IMR-90 (cell line): ENCODE data around the gene EPSTI1. TPM values are rescaled to one million over a fixed set of nuclear protein-coding genes. Genes with fewer than 3 reads are reported as not detected.

Experiments
- ATAC-seq: fragments of 200-7000 bp; cut with Tn5 transposase; 2 replicates; pipeline ENCODE4 v1.9.1; 2020; ENCODE audit warnings: low read depth, mild to moderate bottlenecking, moderate library complexity
- BruUV-seq: library from RNA; stranded (reverse); fragments of 400-500 nt; replicated peaks from 2 replicates; lab custom pipeline; 2021; lab: Mats Ljungman, UMichigan
- CTCF ChIA-PET: fragments of 300-600 bp; formaldehyde crosslinking; extraction: SDS; loops from one replicate; lab custom pipeline; 2021; ENCODE audit warnings: antibody characterized with exemption; lab: Yijun Ruan, JAX
- POLR2A ChIA-PET: fragments of 300-600 bp; sonication (Branson Sonifier 250); formaldehyde crosslinking; loops from one replicate; lab custom pipeline; 2022; ENCODE audit warnings: antibody characterized with exemption; ENCODE audit not compliant: unreplicated experiment; lab: Charles Lee
- DNase-seq: peaks from one replicate; pipeline ENCODE4 v3.0.0; 2013
- H2AFZ ChIP-seq: replicated peaks from 2 replicates; pipeline ENCODE3; 2013; ENCODE audit warnings: low read length, mild to moderate bottlenecking; ENCODE audit not compliant: poor library complexity
- H2AK5ac ChIP-seq: 2 replicates; pipeline ENCODE4 v1.6.1; 2013; ENCODE audit warnings: low read depth, low read length, inconsistent platforms
- H2AK9ac ChIP-seq: replicated peaks from 2 replicates; pipeline ENCODE3; 2013; ENCODE audit warnings: mild to moderate bottlenecking, low read depth, low read length, moderate library complexity; ENCODE audit not compliant: poor library complexity
- H2BK120ac ChIP-seq: 2 replicates; pipeline ENCODE4 v1.6.1; 2013; ENCODE audit warnings: low read depth, low read length, inconsistent platforms
- H2BK15ac ChIP-seq: 3 replicates; pipeline ENCODE4 v1.6.1; 2013; ENCODE audit warnings: low read depth, low read length, inconsistent platforms
- H2BK20ac ChIP-seq: 2 replicates; pipeline ENCODE4 v1.6.1; 2013; ENCODE audit warnings: low read depth, mild to moderate bottlenecking, inconsistent platforms, low read length, moderate library complexity
- H2BK5ac ChIP-seq: 2 replicates; pipeline ENCODE4 v1.6.1; 2013; ENCODE audit warnings: mild to moderate bottlenecking, low read depth, low read length, inconsistent platforms; ENCODE audit not compliant: poor library complexity, severe bottlenecking
- H3K14ac ChIP-seq: replicated peaks from 2 replicates; pipeline ENCODE4 v1.6.1; 2013; ENCODE audit warnings: low read depth, low read length, inconsistent platforms
- H3K18ac ChIP-seq: 2 replicates; pipeline ENCODE4 v1.6.1; 2013; ENCODE audit warnings: low read depth, low read length, control low read depth
- H3K23ac ChIP-seq: 2 replicates; pipeline ENCODE4 v1.6.1; 2013; ENCODE audit warnings: low read depth, low read length, inconsistent platforms
- H3K27ac ChIP-seq: 2 replicates; pipeline ENCODE4 v1.5.1; 2013; ENCODE audit warnings: mild to moderate bottlenecking, control low read depth, low read length; ENCODE audit not compliant: insufficient read depth
- H3K27me3 ChIP-seq: 2 replicates; pipeline ENCODE4 v1.6.1; 2013; ENCODE audit warnings: low read length; ENCODE audit not compliant: control insufficient read depth, insufficient read depth
- H3K36me3 ChIP-seq: 2 replicates; pipeline ENCODE4 v1.6.1; 2013; ENCODE audit warnings: low read length, mixed read lengths; ENCODE audit not compliant: control insufficient read depth, insufficient read depth
- H3K4ac ChIP-seq: 2 replicates; pipeline ENCODE4 v1.6.1; 2013; ENCODE audit warnings: low read depth, low read length, inconsistent platforms
- H3K4me1 ChIP-seq: 2 replicates; pipeline ENCODE4 v1.6.1; 2013; ENCODE audit warnings: low read length, mixed read lengths; ENCODE audit not compliant: control insufficient read depth, insufficient read depth
- H3K4me2 ChIP-seq: 2 replicates; pipeline ENCODE4 v1.6.1; 2013; ENCODE audit warnings: low read depth, mild to moderate bottlenecking, control low read depth, low read length, moderate library complexity
- H3K4me3 ChIP-seq: 2 replicates; pipeline ENCODE4 v1.5.1; 2013; ENCODE audit warnings: low read depth, mild to moderate bottlenecking, control low read depth, low read length, moderate library complexity; ENCODE audit not compliant: insufficient read depth
- H3K56ac ChIP-seq: 2 replicates; pipeline ENCODE4 v1.6.1; 2013; ENCODE audit warnings: low read length, inconsistent platforms; ENCODE audit not compliant: insufficient read depth; ENCODE audit errors: extremely low read depth
- H3K79me1 ChIP-seq, 2 experiments: 2 replicates each; pipeline ENCODE4 v1.6.1; 2013; ENCODE audit warnings: low read length in 2 of 2, inconsistent platforms in 1 of 2, low read depth in 1 of 2
- H3K9ac ChIP-seq: 2 replicates; pipeline ENCODE4 v1.6.1; 2013; ENCODE audit warnings: low read depth, low read length, control low read depth
- H3K9me1 ChIP-seq: 2 replicates; pipeline ENCODE4 v1.6.1; 2013; ENCODE audit warnings: low read length, inconsistent platforms; ENCODE audit not compliant: insufficient read depth
- H3K9me3 ChIP-seq: 2 replicates; pipeline ENCODE4 v1.6.1; 2013; ENCODE audit warnings: low read length; ENCODE audit not compliant: control insufficient read depth, insufficient read depth
- H4K20me1 ChIP-seq: 2 replicates; pipeline ENCODE4 v1.6.1; 2013; ENCODE audit warnings: low read length, inconsistent platforms; ENCODE audit not compliant: insufficient read depth
- H4K5ac ChIP-seq: 2 replicates; pipeline ENCODE4 v1.6.1; 2013; ENCODE audit warnings: mild to moderate bottlenecking, low read depth, low read length, control low read depth
- H4K8ac ChIP-seq, 2 experiments: 2 replicates each; pipeline ENCODE4 v1.6.1; 2013; ENCODE audit warnings: low read depth in 2 of 2, low read length in 2 of 2, control low read depth in 1 of 2, inconsistent platforms in 1 of 2
- H4K91ac ChIP-seq: 2 replicates; pipeline ENCODE4 v1.6.1; 2013; ENCODE audit warnings: low read depth, low read length, inconsistent platforms; ENCODE audit not compliant: insufficient read depth
- BHLHE40 ChIP-seq: fragments of 150-350 bp; IDR thresholded peaks from 2 replicates; pipeline ENCODE4 v1.6.1; 2016; ENCODE audit warnings: mild to moderate bottlenecking, low read depth, low read length
- CEBPB ChIP-seq: IDR thresholded peaks from 2 replicates; pipeline ENCODE4 v1.6.1; 2012; ENCODE audit warnings: low read depth, low read length, improper control_type of control experiment
- CHD1 ChIP-seq: IDR thresholded peaks from 2 replicates; pipeline ENCODE4 v1.6.1; 2012; ENCODE audit warnings: low read depth, low read length, improper control_type of control experiment
- CTCF ChIP-seq: conservative IDR thresholded peaks from 2 replicates; pipeline ENCODE4 v1.5.1; 2012; ENCODE audit warnings: mild to moderate bottlenecking, low read depth, low read length, improper control_type of control experiment
- FOS ChIP-seq: fragments of 150-350 bp; IDR thresholded peaks from 2 replicates; pipeline ENCODE4 v1.6.1; 2016; ENCODE audit warnings: low read depth, low read length
- MAFK ChIP-seq: IDR thresholded peaks from 2 replicates; pipeline ENCODE4 v1.6.1; 2012; ENCODE audit warnings: low read depth, low read length, improper control_type of control experiment
- MAZ ChIP-seq: IDR thresholded peaks from 2 replicates; pipeline ENCODE4 v1.6.1; 2012; ENCODE audit warnings: low read depth, mild to moderate bottlenecking, low read length, improper control_type of control experiment, moderate library complexity, borderline replicate concordance
- MXI1 ChIP-seq: IDR thresholded peaks from 2 replicates; pipeline ENCODE4 v1.6.1; 2012; ENCODE audit warnings: low read depth, mild to moderate bottlenecking, low read length, moderate library complexity, borderline replicate concordance
- NFE2L2 ChIP-seq: fragments of 150-350 bp; IDR thresholded peaks from 2 replicates; pipeline ENCODE4 v1.6.1; 2016; ENCODE audit warnings: low read depth, mild to moderate bottlenecking, low read length
- POLR2A ChIP-seq: IDR thresholded peaks from 2 replicates; pipeline ENCODE4 v1.6.1; 2012; ENCODE audit warnings: mild to moderate bottlenecking, low read depth, low read length
- RAD21 ChIP-seq: IDR thresholded peaks from 2 replicates; pipeline ENCODE4 v1.6.1; 2012; ENCODE audit warnings: low read length, improper control_type of control experiment
- RCOR1 ChIP-seq: IDR thresholded peaks from 2 replicates; pipeline ENCODE4 v1.6.1; 2012; ENCODE audit warnings: mild to moderate bottlenecking, low read length, improper control_type of control experiment; ENCODE audit not compliant: insufficient replicate concordance
- RFX5 ChIP-seq: IDR thresholded peaks from 2 replicates; pipeline ENCODE4 v1.8.0; 2012; ENCODE audit warnings: low read depth, mild to moderate bottlenecking, low read length, moderate library complexity
- USF2 ChIP-seq: fragments of 150-350 bp; IDR thresholded peaks from 2 replicates; pipeline ENCODE4 v1.6.1; 2017; ENCODE audit warnings: mild to moderate bottlenecking, antibody characterized with exemption, low read length, low read depth
- WGBS, 2 experiments: methylation state at CpG; one replicate each; pipeline versions ENCODE4 v1.1.5 to v1.1.7; 2013; ENCODE audit warnings: missing lambda C conversion rate in 2 of 2; ENCODE audit not compliant: insufficient read length in 1 of 2; ENCODE audit errors: extremely low coverage in 2 of 2; 5-methylcytosine and 5-hydroxymethylcytosine counted together
- dilution Hi-C: fragments of 300-500 bp; cut with HindIII; formaldehyde crosslinking; loops from one replicate; pipeline ENCODE4 v1.14.3; 2018; ENCODE audit warnings: low sequenced_read_pairs; ENCODE audit not compliant: unreplicated experiment
- in situ Hi-C: fragments of 300-500 bp; cut with MboI; formaldehyde crosslinking; loops from 3 replicates; pipeline ENCODE4 v1.14.3; 2019; ENCODE audit warnings: low sequenced_read_pairs, inconsistent platforms, mixed read lengths
- intact Hi-C: fragments of 100-400 bp; cut with micrococcal nuclease; formaldehyde crosslinking; loops from 2 replicates; pipeline ENCODE4 v1.10.0; 2022
- polyA plus RNA-seq, 3 experiments: library from polyadenylated mRNA; depleted of rRNA; stranded (reverse); fragments of >200 nt; gene quantifications; 2 replicates each; pipeline ENCODE4 v1.2.3, GENCODE V29; 2012; ENCODE audit warnings: low replicate concordance in 1 of 3
- total RNA-seq: library from RNA; depleted of rRNA; stranded (reverse); fragments of >200 nt; gene quantifications from 2 replicates; pipeline ENCODE4 v1.2.3, GENCODE V29; 2012
- TF ChIP-seq, protein P1 (sequence below): fragments of 150-350 bp; IDR thresholded peaks from 2 replicates; pipeline ENCODE4 v1.6.1; 2016; ENCODE audit warnings: low read depth, mild to moderate bottlenecking, low read length, moderate library complexity, borderline replicate concordance

The EPSTI1 gene
- total and polyA plus RNA-seq, 2 of the 4 experiments (the other 2 are of a cell fraction), result 0.90 to 1.6 TPM

DNA sequence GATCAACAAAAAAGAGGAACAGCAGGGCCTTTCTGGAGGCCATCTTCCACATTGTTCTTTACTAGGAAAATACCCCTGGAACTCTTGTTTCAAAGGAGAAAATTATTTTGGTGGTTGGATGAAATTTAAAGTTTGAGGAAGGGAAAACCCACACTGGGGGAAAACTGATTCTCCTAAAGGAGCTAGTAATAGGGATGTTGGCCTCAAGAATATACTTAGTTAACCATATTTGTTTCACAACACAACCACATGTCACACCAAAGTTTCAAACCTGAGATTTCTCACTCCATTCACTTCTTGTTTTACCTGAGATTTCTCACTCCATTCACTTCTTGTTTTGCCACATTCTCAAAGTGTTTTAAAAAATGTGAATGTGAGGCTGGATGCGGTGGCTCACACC, 2.8 kb upstream of the EPSTI1 start:
- ATAC-seq (no peak), DNase-seq (no peak)
- no TSS peak for BruUV-seq
- Histone ChIP-seq H4K5ac (no peak overlapping the region; the same call in 1 of the 2 replicates), H3K23ac (peak overlapping the region; percentile 70; the same call in 1 of the 2 replicates), H4K8ac (no peak overlapping the region; a peak in 1 of 4 replicates), H3K27me3 (no peaks in the 10 kb centered on the region), H2BK20ac (peak overlapping the region; percentile 91), H3K79me1 (no peaks in the 10 kb centered on the region), H3K56ac (no peak overlapping the region), H4K91ac (peak overlapping the region; percentile 66), H3K4me1 (peaks cover 4% of the 10 kb centered on the region), H2AK5ac (peak overlapping the region; percentile 78; the same call in 1 of the 2 replicates), H3K14ac (no peak overlapping the region), H3K18ac (peak overlapping the region; percentile 50; the same call in 1 of the 2 replicates), H2AK9ac (no peak overlapping the region), H3K9me3 (no peaks in the 10 kb centered on the region), H3K4me3 (no peak overlapping the region), H3K27ac (no peak overlapping the region), H4K20me1 (no peaks in the 10 kb centered on the region), H3K4me2 (no peak overlapping the region), H2BK5ac (no peak overlapping the region), H3K9me1 (peaks cover 12% of the 10 kb centered on the region; the same call in 1 of the 2 replicates), H3K4ac (0 out of 2 replicates have a peak overlapping the region, but pooled peaks have one; percentile 79), H2BK120ac (peak overlapping the region; percentile 84), H2BK15ac (peak overlapping the region; percentile 93; the same call in 2 of the 3 replicates), H2AFZ (no peak overlapping the region), H3K9ac (no peak overlapping the region), H3K36me3 (no peaks in the 10 kb centered on the region)
- intact Hi-C loops, result no loop called here
- ChIA-PET CTCF (no interaction called here), POLR2A (no interaction called here)
- dilution Hi-C loops, result no loop called here
- TF ChIP-seq RFX5 (no peak), MXI1 (no peak), USF2 (no peak), MAFK (no peak), BHLHE40 (no peak), MAZ (no peak), NFE2L2 (no peak), POLR2A (no peak), RAD21 (no peak), CHD1 (no peak), CEBPB (no peak), CTCF (no peak), FOS (no peak), RCOR1 (no peak)
- TF ChIP-seq, protein P1, sequence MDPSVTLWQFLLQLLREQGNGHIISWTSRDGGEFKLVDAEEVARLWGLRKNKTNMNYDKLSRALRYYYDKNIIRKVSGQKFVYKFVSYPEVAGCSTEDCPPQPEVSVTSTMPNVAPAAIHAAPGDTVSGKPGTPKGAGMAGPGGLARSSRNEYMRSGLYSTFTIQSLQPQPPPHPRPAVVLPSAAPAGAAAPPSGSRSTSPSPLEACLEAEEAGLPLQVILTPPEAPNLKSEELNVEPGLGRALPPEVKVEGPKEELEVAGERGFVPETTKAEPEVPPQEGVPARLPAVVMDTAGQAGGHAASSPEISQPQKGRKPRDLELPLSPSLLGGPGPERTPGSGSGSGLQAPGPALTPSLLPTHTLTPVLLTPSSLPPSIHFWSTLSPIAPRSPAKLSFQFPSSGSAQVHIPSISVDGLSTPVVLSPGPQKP, result no peak
- WGBS, 2 experiments, result no CpG with 5 or more reads among the region's 1 CpG
- in situ Hi-C loops, result no loop called here
